Suppressor macrophage treated with lipopolysaccharide for 4 hours (primary cell): Measurements from ENCODE around the gene SLC39A3.
A peak's percentile ranks its signal among the peaks of the same experiment; 100 is the strongest.

Source experiments
- DNase-seq: peaks from one replicate; pipeline ENCODE4 v3.0.0-alpha.2; 2020

SLC39A3 gene

DNA sequence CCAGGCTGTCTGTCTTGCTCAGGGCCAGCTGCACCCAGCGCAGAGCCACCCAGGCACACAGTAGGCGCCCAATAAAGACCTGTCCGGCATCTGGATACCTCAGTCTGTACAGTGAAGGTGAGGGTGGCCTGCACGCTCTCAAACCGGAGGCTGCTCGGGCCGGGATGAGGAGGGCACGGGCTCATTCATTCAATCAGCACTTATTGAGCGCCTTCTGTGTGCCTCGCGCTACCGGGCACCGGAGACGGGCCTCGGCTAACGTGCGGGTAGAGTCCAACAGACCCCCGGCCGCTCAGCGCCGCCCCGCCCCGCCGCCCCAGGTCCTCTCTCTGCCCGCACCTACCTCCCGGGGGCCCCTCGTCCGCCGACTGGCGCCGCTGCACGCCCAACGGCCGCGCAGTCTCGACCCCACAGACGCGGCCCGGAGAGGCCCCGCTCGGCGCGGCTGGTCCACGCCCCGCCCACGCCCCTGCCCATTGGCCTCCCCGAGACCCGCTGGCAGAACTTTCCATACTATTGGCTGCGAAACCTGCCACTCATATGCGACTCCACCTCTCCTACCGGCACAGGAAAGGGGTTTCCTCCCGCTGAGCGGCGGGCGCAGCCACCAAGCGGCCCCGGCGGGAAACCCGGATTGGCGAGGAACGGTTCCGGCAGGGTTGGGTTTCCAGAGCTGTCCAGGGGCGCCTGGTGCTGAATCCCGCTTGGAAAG is at the start of gene SLC39A3:
TSS of gene SLC39A3 (minus strand) at position 416 of the 712 bp plus-strand sequence. CDS start 2,760 bp downstream, outside the sequence.
- peak; percentile 99 for DNase-seq

GRCh38 chr19:2788237-2788636 is 48.4 kb upstream of the SLC39A3 start:
- DNase-seq = no peak

- DNase-seq = no peak
These were observed 47.3 kb upstream of the SLC39A3 start for GRCh38 chr19:2787115-2787514.

DNA sequence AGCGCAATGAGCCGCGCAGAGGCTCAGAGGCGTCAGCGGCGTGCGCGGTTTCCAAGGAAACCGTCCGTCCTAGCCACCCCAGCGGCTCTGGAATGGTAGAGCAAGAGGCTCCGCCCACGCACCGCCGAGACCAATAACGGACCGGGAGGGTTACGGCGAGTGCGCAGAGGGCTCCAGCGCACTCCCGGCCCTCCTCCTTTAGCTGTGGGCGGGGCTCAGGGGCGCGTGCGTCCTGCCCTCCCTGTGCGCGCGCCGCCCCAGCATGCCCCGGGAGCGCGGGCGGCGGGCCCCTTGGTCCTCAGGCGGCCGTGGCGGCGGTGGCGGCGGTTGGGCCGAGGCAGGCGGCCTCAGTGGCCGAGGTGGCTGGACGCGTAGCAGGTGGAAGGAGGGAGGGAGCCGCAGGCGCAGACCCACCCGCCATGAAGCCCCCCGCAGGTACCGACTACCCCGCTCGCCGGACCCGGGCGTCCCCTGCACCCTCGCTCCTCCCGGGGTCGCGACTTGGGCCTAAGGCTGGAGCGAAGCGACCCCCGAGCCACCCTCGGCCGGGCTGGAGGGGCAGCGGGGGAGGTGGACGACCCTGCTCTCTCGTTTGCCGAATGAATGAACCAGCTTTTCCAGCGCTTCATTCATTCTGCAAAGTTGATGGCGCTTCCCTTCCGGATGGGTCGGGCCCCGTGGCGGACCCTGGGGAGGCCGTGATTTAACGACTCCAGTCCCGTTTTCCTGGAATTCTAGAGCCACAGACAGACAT is 45.6 kb upstream of the SLC39A3 start, which contains the start of gene THOP1:
TSS of gene THOP1 (plus strand) at position 260 of the 754 bp plus-strand sequence. CDS start at position 420, 160 bp downstream.
- peak; percentile 100 for DNase-seq

GRCh38 chr19:2783781-2784145 is 43.9 kb upstream of the SLC39A3 start:
- no peak for DNase-seq

DNA sequence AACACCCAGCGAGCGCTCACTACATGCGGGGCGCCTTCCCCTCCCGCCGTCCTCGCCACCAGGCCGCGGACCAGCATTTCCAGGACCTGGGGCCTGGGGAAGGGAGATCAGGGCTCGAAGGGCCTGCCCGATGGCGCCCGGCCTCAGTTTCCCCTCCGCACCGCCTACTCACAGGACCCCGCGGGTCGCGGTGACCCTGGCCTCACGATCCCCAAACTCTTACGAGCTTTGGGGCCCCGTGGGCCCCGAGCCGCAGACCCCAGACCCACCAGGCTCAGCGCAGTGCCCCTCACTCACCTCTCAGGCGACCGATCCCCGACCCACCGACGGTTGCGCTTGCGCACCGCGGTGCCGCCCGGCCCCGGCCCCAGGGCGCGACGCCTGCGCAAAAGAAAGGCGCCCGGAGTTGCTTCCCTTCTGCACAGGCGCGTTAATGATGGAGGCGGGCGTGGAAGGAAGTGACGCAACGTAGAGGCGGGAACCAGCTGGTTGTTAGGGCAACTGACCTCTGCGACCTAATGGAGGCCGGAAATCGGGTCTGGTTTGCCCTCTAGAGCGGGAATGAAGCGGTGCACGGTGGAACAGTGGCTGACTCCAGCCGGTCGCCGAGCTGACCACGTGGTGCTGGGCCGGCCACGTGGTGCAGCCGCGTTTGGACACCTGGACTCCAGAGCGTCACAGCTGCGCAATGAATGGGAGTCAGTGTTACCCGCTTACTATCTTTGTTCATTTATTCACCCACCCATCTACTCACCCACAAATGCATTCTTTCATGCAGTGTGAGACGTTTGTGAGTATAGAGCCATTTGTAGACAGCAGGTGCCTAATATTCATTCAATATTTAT is 43.3 kb upstream of the SLC39A3 start, which contains the start of gene SGTA:
TSS of gene SGTA (minus strand) at position 338 of the 845 bp plus-strand sequence. CDS start 14,205 bp downstream, outside the sequence.
- peak; percentile 99 for DNase-seq

DNA sequence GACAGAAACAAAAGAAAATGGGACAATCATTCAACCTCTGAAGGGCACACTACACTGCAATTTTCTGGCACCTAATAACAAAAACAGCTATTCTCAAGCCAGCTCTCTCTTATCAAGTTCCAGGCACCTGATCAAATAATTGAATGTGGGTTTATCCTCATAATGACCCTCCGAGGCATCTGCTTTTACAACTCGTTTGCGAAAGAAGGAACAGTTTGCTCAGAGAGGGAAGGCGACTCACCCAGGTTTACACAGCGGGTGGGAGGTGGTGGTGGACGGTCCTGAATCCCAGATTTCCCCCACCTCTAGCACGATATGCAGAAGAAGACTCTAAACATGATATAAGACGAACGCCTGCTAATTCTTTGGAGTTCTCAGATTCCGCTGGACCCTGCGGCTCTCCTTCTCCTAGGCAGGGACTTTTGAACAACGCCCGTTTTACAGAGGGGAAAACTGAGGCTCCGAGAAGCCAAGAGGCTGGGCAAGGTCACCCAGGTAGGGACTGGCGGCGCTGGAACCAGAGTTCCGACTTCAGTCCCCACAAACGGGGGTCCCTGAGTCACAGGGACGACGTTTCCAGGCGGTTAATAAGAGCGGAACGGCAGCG is 42.6 kb upstream of the SLC39A3 start:
- peak; percentile 40 for DNase-seq

GRCh38 chr19:2780284-2780683 is 40.5 kb upstream of the SLC39A3 start:
- no peak for DNase-seq

DNA sequence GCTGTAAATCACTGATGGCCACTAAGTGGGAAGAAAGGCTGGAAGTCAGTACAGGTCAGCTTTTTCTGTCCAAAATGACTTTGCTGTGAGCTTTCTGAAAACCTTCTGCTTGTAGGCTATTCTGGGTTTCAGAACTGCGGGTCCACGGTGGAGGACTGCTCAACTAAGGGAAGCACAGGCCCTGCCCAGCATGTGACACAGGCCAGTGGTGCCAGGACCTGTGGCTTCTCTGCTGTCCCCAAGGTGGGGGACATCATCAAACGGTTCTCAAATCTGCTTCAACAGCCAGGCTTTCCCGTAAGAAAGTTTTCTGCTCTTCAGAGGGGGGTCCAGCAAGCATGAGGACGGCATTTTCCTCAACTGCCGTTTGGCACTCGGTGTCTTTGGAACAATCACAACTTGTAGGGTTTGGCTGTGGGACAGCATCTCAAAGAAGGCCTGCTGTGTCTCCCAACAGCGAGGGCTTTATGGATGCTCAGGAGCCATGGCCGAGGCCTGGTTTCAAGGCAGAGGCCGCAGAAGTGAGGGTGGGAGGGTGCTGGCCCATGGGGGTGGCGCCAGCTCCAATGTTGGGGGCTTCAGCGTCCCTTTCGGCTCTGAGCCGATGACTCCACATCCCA is 39.4 kb upstream of the SLC39A3 start:
- no peak for DNase-seq

- DNase-seq = no peak
These were observed 38.3 kb upstream of the SLC39A3 start for GRCh38 chr19:2777952-2778683.

GRCh38 chr19:2775556-2776430 is 36.0 kb upstream of the SLC39A3 start:
- DNase-seq = peak; percentile 95

GRCh38 chr19:2774953-2775555 is 35.2 kb upstream of the SLC39A3 start:
- peak; percentile 84 for DNase-seq

GRCh38 chr19:2774083-2774679 is 34.4 kb upstream of the SLC39A3 start:
- DNase-seq = no peak

DNA sequence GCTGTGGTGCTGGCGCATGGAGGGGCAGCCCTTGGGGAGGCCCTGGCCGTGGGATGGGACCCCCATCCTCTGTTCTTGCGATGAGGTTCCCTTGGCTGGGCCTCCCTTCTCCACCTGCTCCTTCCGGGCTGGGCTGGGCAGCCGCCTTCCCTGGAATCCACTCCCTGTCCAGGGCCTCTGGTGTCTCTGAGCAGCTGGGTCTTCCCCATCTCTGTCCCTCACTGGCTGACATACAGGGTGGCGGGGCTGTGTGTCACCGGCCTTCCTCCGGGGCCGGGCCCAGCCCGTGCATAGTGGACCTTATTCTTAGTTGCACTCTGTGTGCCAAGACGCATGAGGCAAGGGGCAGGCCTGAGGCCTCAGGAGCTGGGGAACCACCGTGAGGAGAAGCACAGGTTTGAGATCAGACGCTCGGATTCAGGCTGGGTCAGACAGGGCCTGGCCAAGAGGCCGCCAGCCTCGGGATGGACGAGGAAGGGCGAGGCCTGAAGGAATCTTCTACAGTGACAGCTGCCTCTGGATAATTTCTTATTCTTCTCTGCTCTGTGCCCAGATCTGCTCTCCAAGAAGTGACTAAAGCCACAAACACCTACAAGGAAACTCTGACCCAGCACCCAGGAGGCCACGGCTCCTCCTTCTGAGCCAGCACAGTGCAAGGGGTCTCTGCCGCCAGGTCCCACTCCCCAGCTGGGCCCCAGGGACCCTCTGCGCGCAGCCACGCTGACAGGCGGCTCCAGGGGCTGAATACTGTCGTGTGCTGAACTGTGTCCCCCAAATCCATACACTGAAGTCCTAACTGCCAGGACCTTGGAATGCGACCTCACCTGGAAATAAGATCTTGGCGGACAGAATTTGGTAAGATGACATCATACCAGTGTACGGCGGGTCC is 32.2 kb upstream of the SLC39A3 start:
- DNase-seq = no peak

DNA sequence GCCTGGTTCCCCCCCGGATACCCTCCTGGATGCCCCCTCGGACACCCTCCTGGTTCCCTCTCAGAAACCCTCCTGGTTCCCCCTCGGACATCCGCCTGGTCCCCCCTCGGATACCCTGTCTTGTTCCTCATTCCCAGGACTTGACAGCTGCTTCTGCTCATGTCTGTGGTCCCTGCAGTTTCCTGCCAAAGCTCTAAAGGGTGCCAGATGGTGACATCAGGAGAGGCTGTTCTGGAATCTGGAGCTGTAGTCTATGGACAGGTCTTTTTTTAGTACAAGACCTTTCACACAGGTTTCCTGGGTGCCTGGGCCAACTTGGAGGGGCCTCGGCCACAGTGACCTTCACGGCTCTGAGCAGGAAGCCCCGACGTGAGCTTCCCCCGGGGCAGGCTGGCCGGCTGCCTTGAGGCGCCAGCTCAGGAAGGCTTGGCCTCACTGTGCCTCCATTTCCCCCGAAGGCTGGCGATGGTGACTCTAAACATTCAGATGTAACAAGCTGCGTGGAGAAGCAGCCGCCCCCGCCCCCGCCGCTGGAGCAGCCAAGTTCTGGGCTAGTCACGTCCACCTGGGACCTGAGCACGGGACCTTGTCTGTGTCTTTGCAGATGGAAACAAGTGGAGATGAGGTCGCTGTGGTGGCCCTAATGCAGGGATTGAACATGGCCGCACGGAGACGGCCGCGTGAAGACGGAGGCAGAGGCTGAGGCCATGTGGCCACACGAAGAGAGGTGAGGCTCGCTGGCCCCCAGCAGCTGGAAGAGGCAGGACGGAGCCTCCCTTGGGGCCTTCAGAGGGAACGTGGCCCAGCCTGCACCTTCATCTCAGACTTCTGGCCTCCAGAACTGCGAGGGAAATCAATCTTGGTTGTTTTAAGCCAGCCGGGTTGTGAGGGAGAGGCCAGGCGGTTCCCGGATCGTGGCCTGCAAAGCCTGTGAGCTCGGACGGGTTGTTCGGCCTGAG is 30.5 kb upstream of the SLC39A3 start:
- peak; percentile 39 for DNase-seq

DNA sequence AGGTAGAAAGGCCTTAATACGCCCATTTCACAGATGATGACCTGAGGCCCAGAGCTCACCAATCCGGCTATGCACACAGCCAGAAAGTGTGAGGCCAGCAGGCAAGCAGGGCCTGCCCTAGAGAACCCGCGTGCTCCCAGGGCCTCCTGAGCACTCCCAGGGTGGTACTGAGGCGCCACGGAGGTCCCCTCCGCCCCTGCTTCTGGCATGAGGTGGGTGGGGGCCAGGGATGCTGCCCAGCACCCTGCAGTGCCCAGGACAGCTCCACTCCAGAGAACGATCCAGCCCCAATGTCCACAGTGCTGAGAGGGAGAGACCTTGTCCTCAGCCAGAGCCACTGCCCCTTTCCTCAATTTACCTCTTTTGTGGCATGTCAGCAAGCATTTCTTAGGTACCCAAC is 29.4 kb upstream of the SLC39A3 start:
- DNase-seq = no peak
